Thymus (tissue), 11 donors: ENCODE data around the gene ZNF277. TPM values are rescaled to one million over a fixed set of nuclear protein-coding genes. Genes with fewer than 3 reads are reported as not detected.
A peak's percentile ranks its signal among the peaks of the same experiment; 100 is the strongest.

ENCODE experiments used
- DNase-seq, 9 donors: peaks; one replicate each; pipeline ENCODE4 v3.0.0-alpha.2; 2013; ENCODE audit warnings: low spot score in 9 of 9, low read depth in 6 of 9, missing footprints in 1 of 9
- H3K27ac ChIP-seq, 2 donors: one replicate each; pipeline ENCODE4 v1.5.1; 2013; ENCODE audit warnings: control low read depth in 1 of 2, low read depth in 1 of 2, low read length in 1 of 2, mild to moderate bottlenecking in 1 of 2, moderate library complexity in 1 of 2
- H3K27me3 ChIP-seq, 2 donors: one replicate each; pipeline ENCODE4 v1.5.1; 2013; ENCODE audit warnings: low read length in 1 of 2; ENCODE audit not compliant: control insufficient read depth in 2 of 2, insufficient read depth in 1 of 2
- H3K36me3 ChIP-seq, 2 donors: one replicate each; pipeline ENCODE4 v1.5.1; 2013; ENCODE audit warnings: low read length in 1 of 2, mild to moderate bottlenecking in 1 of 2, moderate library complexity in 1 of 2; ENCODE audit not compliant: control insufficient read depth in 2 of 2, insufficient read depth in 2 of 2
- H3K4me1 ChIP-seq, 2 donors: one replicate each; pipeline ENCODE4 v1.5.1; 2013; ENCODE audit warnings: low read length in 2 of 2; ENCODE audit not compliant: control insufficient read depth in 2 of 2, insufficient read depth in 2 of 2
- H3K4me3 ChIP-seq, 2 donors: one replicate each; pipeline ENCODE4 v1.5.1; 2013; ENCODE audit warnings: low read length in 2 of 2, control low read depth in 1 of 2, mild to moderate bottlenecking in 1 of 2
- H3K9me3 ChIP-seq, 2 donors: one replicate each; pipeline ENCODE4 v1.5.1; 2013; ENCODE audit warnings: low read length in 1 of 2, mild to moderate bottlenecking in 1 of 2; ENCODE audit not compliant: control insufficient read depth in 2 of 2, insufficient read depth in 1 of 2
- WGBS: extraction: QIAGEN DNeasy Blood & Tissue Kit; methylation state at CpG from one replicate; pipeline ENCODE4 v1.1.7; 2013; 5-methylcytosine and 5-hydroxymethylcytosine counted together
- polyA plus RNA-seq: library from polyadenylated mRNA; stranded (reverse); fragments of 200-250 nt; gene quantifications from one replicate; pipeline ENCODE4 v1.2.3, GENCODE V29; 2013
- total RNA-seq: library from RNA; stranded (reverse); fragments of 120-200 nt; gene quantifications from one replicate; pipeline ENCODE4 v1.2.4, GENCODE V29; 2013
- donor health status: healthy.

Gene ZNF277
- total and polyA plus RNA-seq, 2 donors: 29.7 to 32.3 TPM

DNA sequence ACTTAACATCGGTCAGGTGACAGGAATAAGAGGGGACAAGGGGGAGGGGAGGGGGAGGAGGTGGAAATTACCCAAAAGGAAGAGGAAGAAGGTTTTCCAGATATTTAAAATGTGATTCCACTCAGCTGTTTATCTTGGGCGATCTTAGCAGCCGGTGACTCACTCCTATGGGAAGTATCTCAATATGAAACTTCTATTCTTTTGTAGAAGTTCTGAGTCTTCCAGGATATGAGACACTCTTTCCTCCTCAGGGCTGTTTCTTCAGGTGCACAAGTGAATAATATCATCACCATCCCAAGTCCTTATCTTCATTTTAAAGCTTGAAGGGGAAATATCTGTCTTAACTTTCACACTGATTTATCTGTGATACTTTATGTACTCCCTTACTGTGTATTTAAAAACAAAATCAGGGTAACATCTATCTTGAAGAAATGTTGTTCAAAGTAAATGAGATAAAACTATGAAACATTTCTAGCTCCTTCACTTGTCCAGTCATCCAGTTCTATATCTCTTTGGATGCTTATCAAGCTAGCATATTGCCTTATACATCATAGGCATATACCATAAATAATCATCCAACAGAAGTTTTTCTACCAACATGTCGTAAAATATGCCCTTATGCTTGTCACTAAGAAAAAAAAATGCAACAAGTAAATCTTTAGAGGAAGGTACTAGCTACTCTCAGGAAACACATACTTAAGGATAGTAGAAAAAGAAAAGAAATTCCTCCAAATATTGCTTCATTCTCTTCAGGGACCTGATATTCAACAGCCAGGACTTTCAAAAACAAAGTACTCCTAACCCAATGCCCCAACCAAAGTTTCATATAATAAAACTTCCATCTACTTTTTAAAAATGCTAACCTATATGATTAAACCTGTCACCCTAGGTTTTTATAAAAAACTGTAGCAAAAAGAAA lies 14.0 kb upstream of the ZNF277 start:
- 88% methylated on average over 4 of the region's 4 CpGs for WGBS
- Histone ChIP-seq H3K4me3 (no peak overlapping the region), H3K36me3 (no peaks in the 10 kb centered on the region), H3K4me1 (no peaks in the 10 kb centered on the region), H3K27ac (no peak overlapping the region), H3K9me3 (no peaks in the 10 kb centered on the region), H3K27me3 (no peaks in the 10 kb centered on the region)
- DNase-seq: no peak

DNA sequence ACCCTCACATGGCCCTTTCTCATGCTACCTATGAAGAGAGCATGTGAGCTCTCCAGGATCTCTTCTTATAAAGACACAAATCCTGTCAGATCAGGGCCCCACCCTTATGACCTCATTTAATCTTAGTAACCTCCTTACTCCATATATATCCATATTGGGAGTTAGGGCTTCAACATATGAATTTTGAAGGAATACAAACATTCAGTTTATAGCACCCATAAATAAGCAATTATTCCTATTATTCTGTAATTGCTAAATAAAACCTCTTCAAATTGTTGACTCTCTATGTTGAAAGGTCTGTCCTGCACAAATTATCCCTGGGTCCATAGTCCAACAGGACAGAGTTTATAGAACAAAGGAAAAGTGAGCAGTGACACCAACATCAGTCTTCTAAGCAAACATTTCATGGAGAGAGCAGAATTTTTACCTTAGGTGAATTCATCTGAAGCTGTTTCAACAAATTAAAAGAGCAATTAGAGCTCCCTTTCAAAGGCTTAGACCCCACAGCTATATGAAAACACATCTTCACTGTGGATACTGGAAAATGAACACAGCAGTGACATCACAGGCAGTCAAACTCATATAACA lies 12.5 kb upstream of the ZNF277 start:
- H3K36me3 ChIP-seq: no peaks in the 10 kb centered on the region
- no peak overlapping the region for H3K4me3 ChIP-seq
- DNase-seq: no peak
- no peaks in the 10 kb centered on the region for H3K27me3 ChIP-seq
- H3K9me3 ChIP-seq: no peaks in the 10 kb centered on the region
- H3K4me1 ChIP-seq: no peaks in the 10 kb centered on the region
- H3K27ac ChIP-seq: no peak overlapping the region

DNA sequence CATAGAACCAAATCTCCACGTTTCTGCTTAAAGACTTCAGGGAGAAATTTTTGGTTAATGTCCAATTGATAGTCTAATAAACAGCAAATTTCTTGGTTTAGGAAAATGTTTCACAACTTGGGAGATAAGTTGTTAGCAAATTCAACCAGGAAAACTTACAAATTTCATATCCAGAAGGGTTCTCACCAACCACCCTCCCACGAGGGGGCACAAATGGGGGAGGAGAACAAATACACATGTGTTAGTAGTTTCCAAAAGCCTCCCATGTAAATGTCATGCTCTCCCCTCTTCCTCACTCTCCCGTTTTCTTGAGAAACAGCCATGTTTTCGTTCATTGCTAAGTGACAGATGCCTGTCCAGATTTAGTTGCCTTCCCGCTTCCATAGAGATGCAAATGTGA lies 10.8 kb upstream of the ZNF277 start:
- H3K27ac ChIP-seq: no peak overlapping the region
- WGBS: 94% methylated on average over 5 of the region's 5 CpGs

DNA sequence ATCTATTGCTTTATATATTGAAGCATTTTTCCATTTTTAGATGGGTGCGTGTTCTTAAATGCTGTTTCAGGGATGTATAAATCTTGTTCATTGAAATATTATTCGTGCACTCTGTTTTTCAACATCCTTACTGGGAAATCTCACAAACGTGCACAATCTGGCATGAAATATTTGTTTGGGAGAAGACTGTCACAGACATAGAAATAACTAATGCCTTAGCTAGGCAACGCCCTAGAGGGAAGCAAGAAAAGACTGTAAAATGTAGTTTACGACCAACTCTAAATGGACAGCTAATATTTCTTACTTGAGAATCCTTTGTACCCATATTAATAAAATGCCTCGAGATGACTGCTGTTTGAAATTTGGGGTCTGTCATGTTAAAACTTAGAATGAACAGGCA lies 9.2 kb upstream of the ZNF277 start:
- no peaks in the 10 kb centered on the region for H3K9me3 ChIP-seq
- H3K27ac ChIP-seq: no peak overlapping the region
- no peak for DNase-seq
- H3K4me3 ChIP-seq: no peak overlapping the region
- H3K36me3 ChIP-seq: no peaks in the 10 kb centered on the region
- no peaks in the 10 kb centered on the region for H3K27me3 ChIP-seq
- 95% methylated on average over 6 of the region's 6 CpGs for WGBS
- H3K4me1 ChIP-seq: no peaks in the 10 kb centered on the region

More for the DNA sequence above, 10.8 kb upstream of the ZNF277 start:
- no peak overlapping the region for H3K4me3 ChIP-seq
- no peaks in the 10 kb centered on the region for H3K4me1 ChIP-seq
- DNase-seq: no peak
- no peaks in the 10 kb centered on the region for H3K9me3 ChIP-seq
- no peaks in the 10 kb centered on the region for H3K36me3 ChIP-seq
- no peaks in the 10 kb centered on the region for H3K27me3 ChIP-seq

DNA sequence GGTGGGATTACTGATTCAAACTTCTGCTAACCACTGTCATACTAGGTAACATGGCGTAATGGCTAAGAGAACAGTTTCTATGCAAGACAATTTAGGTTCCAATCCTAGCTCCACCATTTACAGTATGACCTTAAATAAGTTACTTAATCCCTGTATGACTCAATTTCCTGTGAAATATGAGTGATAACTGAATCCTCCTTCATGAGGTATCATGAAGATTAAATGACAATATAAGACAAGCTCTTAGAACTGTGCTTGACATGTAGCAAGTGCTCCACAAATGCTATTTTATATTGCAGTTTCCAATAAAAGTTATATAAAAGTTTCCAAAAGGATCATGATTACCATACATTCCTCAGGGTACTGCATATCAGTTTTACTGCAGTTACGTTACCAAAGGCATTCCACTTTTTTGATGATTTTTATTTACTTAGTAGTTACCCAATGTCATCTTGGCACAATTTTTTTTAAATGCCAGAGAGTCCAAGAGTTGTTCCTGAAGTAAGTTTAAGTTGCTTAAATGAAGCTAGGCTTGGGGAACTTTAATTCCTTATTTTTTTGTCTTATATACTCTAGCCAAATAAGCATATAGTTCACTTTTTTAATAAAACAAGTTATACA lies 7.3 kb upstream of the ZNF277 start:
- no peaks in the 10 kb centered on the region for H3K9me3 ChIP-seq
- peaks cover 8 to 11% of the 10 kb centered on the region in 2 donors for H3K27me3 ChIP-seq
- WGBS: 93% methylated on average over 2 of the region's 2 CpGs
- H3K36me3 ChIP-seq: no peaks in the 10 kb centered on the region
- no peak for DNase-seq
- H3K4me3 ChIP-seq: no peak overlapping the region
- peaks cover 0 to 4% of the 10 kb centered on the region in 2 donors for H3K4me1 ChIP-seq
- no peak overlapping the region for H3K27ac ChIP-seq

DNA sequence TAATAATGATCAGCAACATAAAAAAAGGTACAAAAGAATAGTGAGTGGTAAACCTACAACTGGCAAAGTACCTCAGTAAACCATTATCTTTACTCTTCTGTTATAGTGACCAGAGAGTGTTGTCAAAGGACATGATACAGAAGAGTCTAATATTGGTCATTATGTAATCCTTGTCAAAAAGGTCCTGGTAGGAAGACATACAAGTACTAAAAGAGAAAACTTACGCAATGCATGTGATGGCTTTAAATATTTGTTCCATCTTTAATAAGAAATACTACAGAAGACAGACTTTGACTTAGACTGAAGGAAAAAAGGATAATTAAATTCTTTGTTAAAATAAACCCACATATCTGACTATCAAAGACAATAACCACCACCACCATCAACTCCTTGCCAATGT lies 6.8 kb upstream of the ZNF277 start:
- peaks cover 3 to 9% of the 10 kb centered on the region in 2 donors for H3K4me1 ChIP-seq
- WGBS: 100% methylated on average over 1 of the region's 1 CpG

DNA sequence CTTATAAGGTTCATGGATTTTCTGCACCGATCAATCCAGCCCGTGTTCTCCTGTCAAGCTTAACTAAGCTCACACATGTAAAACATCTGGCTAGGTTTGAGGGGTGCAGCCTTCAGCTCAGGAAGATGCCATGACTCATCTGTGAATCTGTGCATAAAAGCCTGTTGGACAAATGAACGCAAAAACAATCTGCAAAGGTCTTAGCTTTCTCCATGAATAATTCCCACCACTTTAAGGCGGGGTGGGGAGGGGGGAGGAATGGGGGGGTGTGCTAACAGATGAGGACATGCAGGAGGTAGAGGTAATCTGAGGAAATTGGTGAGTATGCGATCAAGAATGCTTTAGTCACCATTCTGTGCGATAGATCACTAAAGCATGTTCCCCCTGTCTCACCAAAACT lies 5.1 kb upstream of the ZNF277 start:
- Histone ChIP-seq H3K36me3 (no peaks in the 10 kb centered on the region), H3K27me3 (peaks cover 19 to 30% of the 10 kb centered on the region in 2 donors), H3K27ac (no peak overlapping the region), H3K4me3 (no peak overlapping the region), H3K4me1 (peaks cover 4 to 20% of the 10 kb centered on the region in 2 donors), H3K9me3 (peaks cover 0 to 2% of the 10 kb centered on the region in 2 donors)
- no peak for DNase-seq
- WGBS: 96% methylated on average over 6 of the region's 6 CpGs

More for the DNA sequence above, 6.8 kb upstream of the ZNF277 start:
- Histone ChIP-seq H3K9me3 (no peaks in the 10 kb centered on the region), H3K36me3 (no peaks in the 10 kb centered on the region), H3K27ac (no peak overlapping the region), H3K27me3 (peaks cover 13 to 16% of the 10 kb centered on the region in 2 donors), H3K4me3 (no peak overlapping the region)
- DNase-seq: no peak

DNA sequence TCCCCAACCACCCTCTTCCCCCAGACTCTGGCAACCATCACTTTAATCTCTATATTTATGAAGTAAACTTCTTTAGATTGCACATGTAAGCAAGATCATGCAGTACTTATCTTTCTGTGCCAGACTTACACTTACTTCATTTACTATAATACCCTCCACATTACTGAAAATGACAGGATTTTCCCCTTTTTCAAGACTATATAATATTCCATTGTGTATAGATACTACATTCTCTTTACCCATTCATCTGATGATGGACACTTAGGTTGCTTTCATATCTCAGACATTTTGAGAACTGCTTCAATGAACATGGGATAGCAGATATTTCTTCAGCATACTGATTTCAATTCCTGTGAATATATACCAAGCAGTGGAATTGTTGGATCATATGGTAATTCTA lies 4.7 kb upstream of the ZNF277 start:
- Histone ChIP-seq H3K27ac (no peak overlapping the region), H3K36me3 (no peaks in the 10 kb centered on the region), H3K9me3 (peaks cover 0 to 2% of the 10 kb centered on the region in 2 donors), H3K27me3 (peaks cover 19 to 30% of the 10 kb centered on the region in 2 donors), H3K4me3 (no peak overlapping the region), H3K4me1 (peaks cover 4 to 20% of the 10 kb centered on the region in 2 donors)
- DNase-seq: no peak

DNA sequence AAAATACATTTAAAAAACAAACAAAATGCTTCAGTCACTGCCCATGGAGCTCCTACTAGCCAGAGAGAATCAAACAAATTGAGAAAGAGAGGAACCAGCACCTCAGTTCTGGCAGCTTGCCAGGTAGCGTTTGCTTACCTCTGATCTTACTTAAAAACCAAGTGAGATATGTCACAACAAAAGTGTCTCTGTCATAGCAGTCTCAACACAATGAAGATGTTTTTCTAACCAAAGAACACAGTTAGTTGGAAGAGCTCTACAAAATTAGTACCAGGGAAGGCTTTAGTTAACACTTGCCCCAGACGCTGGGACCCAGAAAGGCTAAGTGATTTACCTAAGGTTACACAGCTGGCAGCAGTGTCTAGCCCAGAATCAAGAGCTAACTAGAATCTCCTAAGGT lies 3.7 kb upstream of the ZNF277 start:
- peak in 4 of 9 donors; percentile 2 to 57 (median 32) for DNase-seq
- 44% methylated on average over 2 of the region's 2 CpGs for WGBS
- H3K36me3 ChIP-seq: no peaks in the 10 kb centered on the region
- no peak overlapping the region for H3K4me3 ChIP-seq
- H3K27me3 ChIP-seq: peaks cover 19 to 30% of the 10 kb centered on the region in 2 donors
- H3K27ac ChIP-seq: no peak overlapping the region
- H3K9me3 ChIP-seq: peaks cover 0 to 2% of the 10 kb centered on the region in 2 donors
- peaks cover 11 to 20% of the 10 kb centered on the region in 2 donors for H3K4me1 ChIP-seq
